Endothelial cell of hepatic sinusoid (primary cell): ENCODE measurements around the gene DRAXIN.

Experiments
- in situ Hi-C: cut with HindIII; loops from 2 replicates; pipeline ENCODE4 v1.10.0; 2017; ENCODE audit warnings: low sequenced_read_pairs

Gene DRAXIN

GRCh38 chr1:11706292-11706691 is 14.8 kb downstream of the DRAXIN start:
- in situ Hi-C loops, result no loop called here

GRCh38 chr1:11707621-11708276 is 16.2 kb downstream of the DRAXIN start:
- in situ Hi-C loops, result no loop called here

DNA sequence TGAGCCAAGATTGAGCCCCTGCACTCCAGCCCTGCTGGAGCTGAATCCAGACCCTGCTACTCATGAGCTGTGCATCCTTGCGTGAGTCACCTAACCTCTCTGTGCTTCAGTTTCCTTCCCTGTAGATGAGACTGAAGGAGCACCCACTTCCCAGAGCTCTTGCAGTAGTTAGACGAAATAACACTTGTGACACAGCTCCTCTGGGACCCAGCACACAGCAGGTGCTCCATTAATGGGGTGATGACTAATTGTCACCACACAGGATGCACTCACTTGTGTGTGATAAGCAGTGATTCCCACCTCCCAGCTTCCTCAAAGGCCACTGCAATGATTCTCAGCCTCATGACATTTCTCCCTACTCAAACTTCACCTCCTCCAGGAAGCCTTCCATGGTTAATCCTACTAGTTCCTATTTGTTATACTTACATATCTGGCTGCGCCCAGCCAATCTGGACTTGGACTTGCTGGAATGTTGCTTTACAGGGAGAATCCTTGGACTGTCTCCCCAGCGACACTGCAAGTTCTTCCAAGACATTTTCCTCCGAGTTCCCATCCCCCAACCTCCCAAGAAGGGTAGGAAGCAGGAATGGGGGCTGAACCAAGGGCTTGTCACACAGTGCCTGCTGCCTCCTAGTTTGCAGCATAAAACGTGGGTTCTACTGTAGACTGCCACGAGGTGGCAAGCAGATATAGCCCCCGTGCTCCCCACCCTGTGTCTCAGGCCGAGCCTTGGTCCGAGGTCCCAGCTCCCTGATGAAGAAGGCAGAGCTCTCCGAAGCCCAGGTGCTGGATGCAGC is 17.2 kb downstream of the DRAXIN start:
- in situ Hi-C loops, result no loop called here

GRCh38 chr1:11711490-11711889 is 20.0 kb downstream of the DRAXIN start:
- in situ Hi-C loops, result loop anchor here (10.0 kb wide), 1 partner anchor 63 kb away; no protein-coding TSS in a partner anchor

- in situ Hi-C loops, result loop anchor here (10.0 kb wide), 1 partner anchor 63 kb away; no protein-coding TSS in a partner anchor
Observed at GRCh38 chr1:11712285-11712684, 20.8 kb downstream of the DRAXIN start.

DNA sequence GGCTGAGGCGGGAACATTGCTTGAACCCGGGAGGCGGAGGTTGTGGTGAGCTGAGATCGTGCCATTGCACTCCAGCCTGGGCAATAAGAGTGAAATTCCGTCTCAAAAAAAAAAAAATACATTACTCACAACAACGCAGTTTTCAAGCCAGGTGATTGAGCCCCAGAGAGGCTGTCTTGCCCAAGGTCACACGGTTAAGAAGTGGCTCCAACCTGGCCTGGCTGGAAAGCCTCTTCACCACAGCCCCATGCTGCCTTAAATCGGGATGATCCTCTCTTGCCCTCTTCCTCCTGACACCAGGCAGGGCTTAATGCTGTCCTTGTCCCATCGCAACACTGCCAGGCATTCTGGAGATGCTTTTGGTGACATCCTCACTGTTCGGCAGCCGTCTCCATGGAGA is 21.6 kb downstream of the DRAXIN start:
- in situ Hi-C loops, result loop anchor here (10.0 kb wide), 1 partner anchor 62 kb away; no protein-coding TSS in a partner anchor

DNA sequence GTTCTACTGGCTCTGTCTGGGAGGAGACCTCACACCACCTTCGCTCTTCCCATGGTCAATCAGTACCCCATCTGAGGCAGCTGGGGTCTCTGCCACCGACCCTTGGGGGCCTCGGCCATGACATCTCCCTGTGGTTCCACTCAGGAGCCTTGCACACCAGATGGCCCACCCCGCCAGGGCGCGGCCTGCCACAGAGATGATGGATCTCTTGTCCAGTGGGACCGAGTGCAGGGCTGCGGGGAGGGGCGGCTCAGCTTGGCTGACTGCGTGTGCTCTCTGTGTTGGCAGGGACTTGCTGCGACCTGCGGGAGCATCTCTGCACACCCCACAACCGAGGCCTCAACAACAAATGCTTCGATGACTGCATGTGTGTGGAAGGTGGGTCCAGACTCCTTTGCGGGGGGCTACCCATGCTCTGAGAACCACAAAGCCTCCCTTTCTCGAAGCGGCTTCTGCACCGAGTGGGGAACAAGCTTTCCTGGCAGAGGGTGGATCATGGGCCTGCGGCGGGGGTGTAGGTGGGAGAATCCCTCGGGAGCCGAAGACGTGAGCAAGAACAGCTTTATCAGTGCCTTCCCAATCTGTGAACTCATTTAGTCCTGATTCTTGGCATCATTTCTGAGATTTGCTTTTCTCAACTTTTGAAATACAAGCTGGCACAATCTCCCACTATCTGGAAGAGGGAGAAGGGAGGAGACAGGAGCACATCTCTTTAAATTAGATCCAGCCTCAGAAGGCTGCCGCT is 23.5 kb downstream of the DRAXIN start:
- in situ Hi-C loops, result loop anchor here (5.0 to 10.0 kb wide), 2 partner anchors 53 to 60 kb away; partner anchors contain the start of gene FBXO6

- in situ Hi-C loops, result loop anchor here (5.0 to 10.0 kb wide), 2 partner anchors 55 to 57 kb away; partner anchors contain the start of gene FBXO6
Observed at GRCh38 chr1:11719313-11720032, 28.0 kb downstream of the DRAXIN start.

DNA sequence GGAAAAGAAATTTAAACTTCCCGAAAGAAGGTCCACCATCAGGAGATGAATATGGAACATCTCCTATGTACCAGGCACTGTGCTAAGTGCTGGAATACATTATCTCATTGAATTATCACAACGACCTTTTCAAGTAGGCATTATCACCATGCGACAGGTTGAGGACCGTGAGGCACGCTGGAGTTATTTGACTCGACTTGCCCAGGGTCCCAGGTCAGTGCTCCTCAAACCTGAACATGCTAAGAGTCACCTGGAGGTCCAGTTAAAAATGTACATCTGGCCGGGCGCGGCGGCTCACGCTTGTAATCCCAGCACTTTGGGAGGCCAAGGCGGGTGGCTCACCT is 28.5 kb downstream of the DRAXIN start:
- in situ Hi-C loops, result no loop called here

GRCh38 chr1:11720525-11720924 is 29.0 kb downstream of the DRAXIN start:
- in situ Hi-C loops, result no loop called here

DNA sequence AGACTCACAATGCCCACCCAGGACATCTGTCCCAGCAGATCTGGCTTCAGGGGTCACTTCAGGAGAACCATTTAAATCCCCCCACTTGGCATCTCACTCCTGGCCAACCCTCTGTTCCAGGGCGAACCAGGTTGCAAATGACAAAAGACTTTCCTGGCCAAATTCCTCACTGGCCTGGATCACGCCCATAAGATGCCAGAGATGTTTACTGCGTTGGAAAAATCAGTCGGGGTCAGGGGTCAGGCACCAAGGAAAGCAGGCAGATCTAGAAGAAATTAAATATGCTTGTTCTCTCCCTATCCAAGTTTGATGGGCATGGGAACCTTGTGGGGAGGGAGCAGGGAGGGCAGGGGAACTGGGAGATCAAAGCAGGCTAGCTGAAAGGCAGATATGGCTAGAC is 29.8 kb downstream of the DRAXIN start:
- in situ Hi-C loops, result no loop called here

DNA sequence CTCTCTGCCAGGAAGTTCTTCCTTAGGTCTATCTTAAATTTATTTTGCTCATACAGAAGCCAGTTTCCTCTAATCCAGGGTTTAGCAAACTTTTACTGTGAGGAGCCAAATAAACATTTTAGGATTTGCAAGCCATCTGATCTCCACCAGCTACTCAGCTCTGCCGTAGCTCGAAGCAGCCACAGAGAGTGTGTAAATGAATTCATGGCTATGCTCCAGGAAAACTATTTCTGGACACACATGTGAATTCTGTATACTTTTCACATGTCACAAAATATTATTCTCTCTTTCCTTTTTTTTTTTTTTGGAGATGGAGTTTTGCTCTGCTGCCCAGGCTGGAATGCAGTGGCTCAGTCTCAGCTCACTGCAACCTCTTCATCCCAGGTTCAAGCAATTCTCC is 31.0 kb downstream of the DRAXIN start:
- in situ Hi-C loops, result no loop called here

- in situ Hi-C loops, result no loop called here
Observed at GRCh38 chr1:11725616-11726015, 34.1 kb downstream of the DRAXIN start.

- in situ Hi-C loops, result no loop called here
Observed at GRCh38 chr1:11727119-11727518, 35.6 kb downstream of the DRAXIN start.

- in situ Hi-C loops, result no loop called here
Observed at GRCh38 chr1:11728126-11728806, 36.8 kb downstream of the DRAXIN start.

GRCh38 chr1:11729155-11729497 is 37.6 kb downstream of the DRAXIN start:
- in situ Hi-C loops, result no loop called here

- in situ Hi-C loops, result no loop called here
Observed at GRCh38 chr1:11729498-11730428, 38.3 kb downstream of the DRAXIN start.

DNA sequence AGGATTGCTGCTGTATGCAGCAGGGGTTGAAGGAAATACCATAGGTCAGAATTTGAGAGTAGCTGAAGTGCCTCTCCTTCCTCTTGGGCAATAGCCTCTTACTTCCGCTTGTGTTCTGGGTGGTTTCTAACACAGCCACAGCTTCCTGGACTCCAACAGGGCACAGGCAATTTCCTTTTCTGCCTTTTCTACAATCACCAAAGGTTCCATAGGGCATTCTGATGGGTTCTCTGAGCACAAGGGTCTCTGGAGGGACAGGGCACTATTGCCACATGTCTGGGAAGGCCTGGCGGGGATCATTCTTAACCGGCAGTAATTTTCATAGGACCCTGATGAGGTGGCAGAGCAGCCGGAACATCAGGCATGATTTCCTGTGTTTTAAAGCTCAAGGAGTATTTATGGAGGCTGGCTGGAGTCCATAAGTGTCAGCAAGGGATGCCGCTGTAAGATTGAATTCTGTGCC is 39.0 kb downstream of the DRAXIN start:
- in situ Hi-C loops, result no loop called here

- in situ Hi-C loops, result no loop called here
Observed at GRCh38 chr1:11731691-11732283, 40.3 kb downstream of the DRAXIN start.
